Activated gamma-delta T cell treated with Interleukin-2 at 50 U/mL for 16 hours (primary cell): ENCODE results near the gene EXOSC7.
"Not testable (repeated sequence)": the region's sequence is repeated elsewhere in the genome, so short reads cannot be mapped to it uniquely, and the experiment has no call there.

ENCODE experiments used
- DNase-seq: peaks from one replicate; pipeline ENCODE4 v3.0.0-alpha.2; 2020

EXOSC7 gene

GRCh38 chr3:44976002-44976815, at the start of gene EXOSC7, which contains the start of gene ZDHHC3:
Gene EXOSC7 (plus strand): TSS chr3:44976244. CDS start chr3:44976278, 34 bp downstream.
Gene ZDHHC3 (minus strand): TSS chr3:44976174. CDS start chr3:44959436, 16,738 bp downstream.
- DNase-seq = peak; percentile 82

- DNase-seq = no peak
Observed at GRCh38 chr3:44926921-44927320, 49.1 kb upstream of the EXOSC7 start.

GRCh38 chr3:44927371-44927770, 48.7 kb upstream of the EXOSC7 start:
- DNase-seq = no peak

- no peak for DNase-seq
Observed at GRCh38 chr3:44929782-44930181, 46.3 kb upstream of the EXOSC7 start.

GRCh38 chr3:44930911-44931310, 45.1 kb upstream of the EXOSC7 start:
- no peak for DNase-seq

GRCh38 chr3:44931791-44932190, 44.3 kb upstream of the EXOSC7 start:
- DNase-seq = no peak

- no peak for DNase-seq
Observed at GRCh38 chr3:44932271-44932670, 43.8 kb upstream of the EXOSC7 start.

- DNase-seq = no peak
Observed at GRCh38 chr3:44932986-44933944, 42.8 kb upstream of the EXOSC7 start.

- DNase-seq = no peak
Observed at GRCh38 chr3:44939581-44940036, 36.4 kb upstream of the EXOSC7 start.

- DNase-seq = no peak
Observed at GRCh38 chr3:44942202-44942921, 33.7 kb upstream of the EXOSC7 start.

- no peak for DNase-seq
Observed at GRCh38 chr3:44948239-44948638, 27.8 kb upstream of the EXOSC7 start.

GRCh38 chr3:44949770-44950169, 26.3 kb upstream of the EXOSC7 start:
- not testable (repeated sequence) for DNase-seq

GRCh38 chr3:44950275-44950734, 25.7 kb upstream of the EXOSC7 start:
- no peak for DNase-seq

GRCh38 chr3:44952689-44953088, 23.4 kb upstream of the EXOSC7 start:
- no peak for DNase-seq

- DNase-seq = no peak
Observed at GRCh38 chr3:44954304-44954703, 21.7 kb upstream of the EXOSC7 start.

- DNase-seq = no peak
Observed at GRCh38 chr3:44954962-44955361, 21.1 kb upstream of the EXOSC7 start.

- DNase-seq = no peak
Observed at GRCh38 chr3:44955917-44956316, 20.1 kb upstream of the EXOSC7 start.

GRCh38 chr3:44957986-44958385, 18.1 kb upstream of the EXOSC7 start:
- no peak for DNase-seq

GRCh38 chr3:44958386-44958785, 17.7 kb upstream of the EXOSC7 start:
- no peak for DNase-seq

- no peak for DNase-seq
Observed at GRCh38 chr3:44960387-44961026, 15.5 kb upstream of the EXOSC7 start.

- DNase-seq = no peak
Observed at GRCh38 chr3:44961888-44962287, 14.2 kb upstream of the EXOSC7 start.
